K562 (cell line): Measurements from ENCODE around the gene CD46. TPM values are rescaled to one million over a fixed set of nuclear protein-coding genes. Genes with fewer than 3 reads are reported as not detected.
A peak's percentile ranks its signal among the peaks of the same experiment; 100 is the strongest.

ENCODE experiments used
- ARID1B ChIP-seq: fragments of 450-650 bp; IDR thresholded peaks from 2 replicates; pipeline ENCODE4 v1.6.1; 2016; ENCODE audit warnings: antibody characterized with exemption, mild to moderate bottlenecking, inconsistent platforms
- E2F1 ChIP-seq: sonication (generic); formaldehyde crosslinking; IDR thresholded peaks from 2 replicates; pipeline ENCODE4 v1.8.1; 2023; ENCODE audit warnings: mild to moderate bottlenecking, missing genetic modification reagents, moderate library complexity
- ELF2 ChIP-seq: fragments of 250-450 bp; sonication (Bioruptor Pico); IDR thresholded peaks from 2 replicates; pipeline ENCODE4 v1.5.0; 2021; ENCODE audit warnings: mild to moderate bottlenecking
- GABPA ChIP-seq: fragments of 200-800 bp; sonication (Bioruptor generic); conservative IDR thresholded peaks from 2 replicates; pipeline ENCODE4 v1.6.1; 2016; ENCODE audit warnings: low read depth, missing genetic modification characterization, missing compliant biosample characterization
- HDAC1 ChIP-seq, 2 experiments: fragments of 450-650 bp; IDR thresholded peaks; 2 replicates each; pipeline ENCODE4 v1.6.1; 2016 to 2017; ENCODE audit warnings: inconsistent platforms in 1 of 2, mild to moderate bottlenecking in 1 of 2, moderate library complexity in 1 of 2
- IFI16 ChIP-seq: fragments of 250-450 bp; sonication (Bioruptor Pico); IDR thresholded peaks from 2 replicates; pipeline ENCODE4 v2.1.2; 2022; ENCODE audit warnings: mild to moderate bottlenecking, inconsistent platforms
- MTA2 ChIP-seq: fragments of 450-650 bp; IDR thresholded peaks from 2 replicates; pipeline ENCODE4 v1.6.1; 2016; ENCODE audit warnings: low read depth
- MTA3 ChIP-seq: fragments of 450-650 bp; formaldehyde crosslinking; IDR thresholded peaks from 2 replicates; pipeline ENCODE4 v1.6.1; 2017; ENCODE audit warnings: mild to moderate bottlenecking, borderline replicate concordance
- MYNN ChIP-seq, 2 experiments: sonication (generic); formaldehyde crosslinking in 1 of 2; IDR thresholded peaks; 2 replicates each; pipeline versions ENCODE4 v1.5.0 to v1.6.1; 2016 to 2020; ENCODE audit warnings: antibody characterized with exemption in 1 of 2, missing genetic modification reagents in 1 of 2
- NFE2L1 ChIP-seq: fragments of 450-650 bp; IDR thresholded peaks from 2 replicates; pipeline ENCODE4 v1.6.1; 2016; ENCODE audit warnings: missing genetic modification characterization, low read depth, mild to moderate bottlenecking, missing compliant biosample characterization, moderate library complexity, borderline replicate concordance
- NONO ChIP-seq, 2 experiments: fragments of 200-400 bp in 1 of 2; fragments of 450-650 bp in 1 of 2; formaldehyde crosslinking in 1 of 2; IDR thresholded peaks; 2 replicates each; pipeline ENCODE4 v1.6.1; 2017; ENCODE audit warnings: low read depth in 2 of 2, mild to moderate bottlenecking in 2 of 2, moderate library complexity in 2 of 2, low read length in 1 of 2
- NR2C1 ChIP-seq, 2 experiments: fragments of 450-650 bp; IDR thresholded peaks; 2 replicates each; pipeline ENCODE4 v1.6.1; 2017; ENCODE audit warnings: mild to moderate bottlenecking in 2 of 2, antibody characterized with exemption in 1 of 2, inconsistent platforms in 1 of 2, missing compliant biosample characterization in 1 of 2, missing genetic modification characterization in 1 of 2
- NR3C1 ChIP-seq: sonication (generic); formaldehyde crosslinking; IDR thresholded peaks from 2 replicates; pipeline ENCODE4 v1.8.1; 2022; ENCODE audit warnings: missing genetic modification reagents
- PTTG1 ChIP-seq: fragments of 450-650 bp; IDR thresholded peaks from 2 replicates; pipeline ENCODE4 v1.6.1; 2016; ENCODE audit warnings: low read depth, mild to moderate bottlenecking, missing genetic modification characterization, missing compliant biosample characterization
- SOX6 ChIP-seq: fragments of 450-650 bp; IDR thresholded peaks from 2 replicates; pipeline ENCODE4 v1.6.1; 2014; ENCODE audit warnings: mild to moderate bottlenecking
- TARDBP ChIP-seq: fragments of 450-650 bp; IDR thresholded peaks from 2 replicates; pipeline ENCODE4 v1.6.1; 2016
- TRIM24 ChIP-seq, 2 experiments: fragments of 450-650 bp; IDR thresholded peaks; 2 replicates each; pipeline ENCODE4 v1.6.1; 2016
- YY1 ChIP-seq, 3 experiments: IDR thresholded peaks; 2 replicates each; pipeline ENCODE4 v1.6.1; 2011; ENCODE audit warnings: low read length in 2 of 3, mild to moderate bottlenecking in 2 of 3, moderate library complexity in 2 of 3, borderline replicate concordance in 1 of 3, control low read depth in 1 of 3, low read depth in 1 of 3; ENCODE audit not compliant: insufficient read depth in 3 of 3, insufficient replicate concordance in 2 of 3, control insufficient read depth in 1 of 3, insufficient read length in 1 of 3; ENCODE audit errors: extremely low read depth in 1 of 3
- ZC3H11A ChIP-seq: IDR thresholded peaks from 2 replicates; pipeline ENCODE4 v1.6.1; 2012; ENCODE audit warnings: low read depth, low read length, improper control_type of control experiment
- ZNF77 ChIP-seq: fragments of 250-450 bp; sonication (Bioruptor Pico); IDR thresholded peaks from 2 replicates; pipeline ENCODE4 v1.5.0; 2020
- polyA plus RNA-seq, 8 experiments: library from polyadenylated mRNA; depleted of rRNA in 4 of 8; stranded (reverse) in 5 of 8; unstranded in 3 of 8; fragments of >200 nt; fragmentation: Nextera tagmentation in 2 of 8; fragmentation: Illumina TruSeq in 1 of 8; extraction: Ambion mirVana in 2 of 8; extraction: Trizol in 1 of 8; gene quantifications; 2 replicates each; pipeline versions ENCODE4 v1.2.1 to v1.2.3, GENCODE V29; 2011 to 2014; ENCODE audit warnings: inconsistent platforms in 1 of 8, missing spikeins in 1 of 8
- total RNA-seq, 7 experiments: library from RNA; depleted of rRNA in 6 of 7; stranded (reverse); fragments of >200 nt in 6 of 7; fragmentation: Illumina TruSeq in 2 of 7; extraction: Trizol in 2 of 7; gene quantifications; 2 replicates each; pipeline versions ENCODE4 v1.2.1 to v1.2.3, GENCODE V29; 2011 to 2021; ENCODE audit warnings: low replicate concordance in 1 of 7
- TF ChIP-seq, protein P1 (sequence below): sonication (generic); formaldehyde crosslinking; IDR thresholded peaks from 2 replicates; pipeline ENCODE4 v1.8.0; 2022; ENCODE audit warnings: mild to moderate bottlenecking, missing genetic modification reagents
- TF ChIP-seq, protein P2 (sequence below), 2 experiments: fragments of 450-650 bp in 1 of 2; sonication (generic) in 1 of 2; formaldehyde crosslinking; conservative IDR thresholded peaks; 2 replicates each; pipeline versions ENCODE4 v1.4.0 to v1.8.1; 2020 to 2022; ENCODE audit warnings: mild to moderate bottlenecking in 1 of 2, missing genetic modification reagents in 1 of 2

The CD46 gene
- total and polyA plus RNA-seq, 9 of the 15 experiments (the other 6 are each of a cell fraction or from before 2014, with no cell fraction given): 87.9 to 374 (median 156) TPM

- TF ChIP-seq NFE2L1 (tag) (no peak), NONO (IDR thresholded peaks at IDR 0.05; ENCODE audit: low read depth in 2 of 2, low read length in 1 of 2) (no peak), IFI16 (CRISPR knock-in tag) (no peak), YY1 (IDR thresholded peaks at IDR 0.05; ENCODE audit: borderline replicate concordance in 1 of 3, control insufficient read depth in 1 of 3, extremely low read depth in 1 of 3, insufficient read depth in 3 of 3, insufficient read length in 1 of 3, insufficient replicate concordance in 2 of 3, low read depth in 1 of 3, low read length in 2 of 3) (no peak), ARID1B (peak; percentile 94), ZC3H11A (no peak), MTA3 (no peak), MTA2 (peak; percentile 68), E2F1 (no peak), GABPA (tag) (0 out of 2 replicates have a peak, but pooled peaks have one; percentile 9), HDAC1 (IDR thresholded peaks at IDR 0.05) (peak in 1 of 2 experiments; percentile 59; a peak in 2 of 4 replicates), TRIM24 (IDR thresholded peaks at IDR 0.05) (peak; percentile 22 to 74; a peak in 1 of 4 replicates), NR3C1 (CRISPR knock-in tag) (no peak), SOX6 (peak; percentile 83), TARDBP (no peak), PTTG1 (tag) (no peak), NR2C1 (IDR thresholded peaks at IDR 0.05) (0 out of 2 replicates have a peak, but pooled peaks have one; percentile 30), NR2C1 (tag; IDR thresholded peaks at IDR 0.05) (no peak), ZNF77 (CRISPR knock-in tag) (no peak), ELF2 (CRISPR knock-in tag) (no peak), MYNN (IDR thresholded peaks at IDR 0.05) (0 out of 2 replicates have a peak, but pooled peaks have one; percentile 22), MYNN (CRISPR knock-in tag; IDR thresholded peaks at IDR 0.05) (no peak)
- TF ChIP-seq, protein P1, sequence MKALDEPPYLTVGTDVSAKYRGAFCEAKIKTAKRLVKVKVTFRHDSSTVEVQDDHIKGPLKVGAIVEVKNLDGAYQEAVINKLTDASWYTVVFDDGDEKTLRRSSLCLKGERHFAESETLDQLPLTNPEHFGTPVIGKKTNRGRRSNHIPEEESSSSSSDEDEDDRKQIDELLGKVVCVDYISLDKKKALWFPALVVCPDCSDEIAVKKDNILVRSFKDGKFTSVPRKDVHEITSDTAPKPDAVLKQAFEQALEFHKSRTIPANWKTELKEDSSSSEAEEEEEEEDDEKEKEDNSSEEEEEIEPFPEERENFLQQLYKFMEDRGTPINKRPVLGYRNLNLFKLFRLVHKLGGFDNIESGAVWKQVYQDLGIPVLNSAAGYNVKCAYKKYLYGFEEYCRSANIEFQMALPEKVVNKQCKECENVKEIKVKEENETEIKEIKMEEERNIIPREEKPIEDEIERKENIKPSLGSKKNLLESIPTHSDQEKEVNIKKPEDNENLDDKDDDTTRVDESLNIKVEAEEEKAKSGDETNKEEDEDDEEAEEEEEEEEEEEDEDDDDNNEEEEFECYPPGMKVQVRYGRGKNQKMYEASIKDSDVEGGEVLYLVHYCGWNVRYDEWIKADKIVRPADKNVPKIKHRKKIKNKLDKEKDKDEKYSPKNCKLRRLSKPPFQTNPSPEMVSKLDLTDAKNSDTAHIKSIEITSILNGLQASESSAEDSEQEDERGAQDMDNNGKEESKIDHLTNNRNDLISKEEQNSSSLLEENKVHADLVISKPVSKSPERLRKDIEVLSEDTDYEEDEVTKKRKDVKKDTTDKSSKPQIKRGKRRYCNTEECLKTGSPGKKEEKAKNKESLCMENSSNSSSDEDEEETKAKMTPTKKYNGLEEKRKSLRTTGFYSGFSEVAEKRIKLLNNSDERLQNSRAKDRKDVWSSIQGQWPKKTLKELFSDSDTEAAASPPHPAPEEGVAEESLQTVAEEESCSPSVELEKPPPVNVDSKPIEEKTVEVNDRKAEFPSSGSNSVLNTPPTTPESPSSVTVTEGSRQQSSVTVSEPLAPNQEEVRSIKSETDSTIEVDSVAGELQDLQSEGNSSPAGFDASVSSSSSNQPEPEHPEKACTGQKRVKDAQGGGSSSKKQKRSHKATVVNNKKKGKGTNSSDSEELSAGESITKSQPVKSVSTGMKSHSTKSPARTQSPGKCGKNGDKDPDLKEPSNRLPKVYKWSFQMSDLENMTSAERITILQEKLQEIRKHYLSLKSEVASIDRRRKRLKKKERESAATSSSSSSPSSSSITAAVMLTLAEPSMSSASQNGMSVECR (CRISPR knock-in tag): no peak
- TF ChIP-seq, protein P2, sequence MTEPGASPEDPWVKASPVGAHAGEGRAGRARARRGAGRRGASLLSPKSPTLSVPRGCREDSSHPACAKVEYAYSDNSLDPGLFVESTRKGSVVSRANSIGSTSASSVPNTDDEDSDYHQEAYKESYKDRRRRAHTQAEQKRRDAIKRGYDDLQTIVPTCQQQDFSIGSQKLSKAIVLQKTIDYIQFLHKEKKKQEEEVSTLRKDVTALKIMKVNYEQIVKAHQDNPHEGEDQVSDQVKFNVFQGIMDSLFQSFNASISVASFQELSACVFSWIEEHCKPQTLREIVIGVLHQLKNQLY (CRISPR knock-in tag; conservative IDR thresholded peaks at IDR 0.05): no peak
These were observed 27.2 kb downstream of the CD46 start (continued) for GRCh38 chr1:207779008-207779407.
